ENCODE results near the gene EIPR1. TPM values are rescaled to one million over a fixed set of nuclear protein-coding genes. Genes with fewer than 3 reads are reported as not detected.

EIPR1 gene
- total RNA-seq, 1 experiment from 2014 or later, result 22.8 TPM

DNA sequence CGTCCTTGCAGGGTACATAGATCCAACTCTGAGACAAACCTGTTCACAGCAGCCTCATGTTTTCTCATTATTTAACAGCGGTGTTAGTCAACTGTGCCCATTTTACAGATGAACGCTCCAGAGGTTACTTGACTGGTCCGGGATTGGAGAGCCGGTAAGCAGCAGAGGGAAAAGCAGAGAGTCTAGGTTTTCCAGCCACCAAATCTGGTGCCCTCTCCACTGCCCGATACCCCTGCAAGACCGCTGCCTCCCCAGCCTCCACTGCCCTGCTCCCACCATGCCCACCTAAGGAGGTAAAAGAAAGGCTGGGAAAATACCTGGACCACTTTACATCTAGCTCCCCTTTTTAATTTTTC is 51.5 kb downstream of the EIPR1 start:
- CTCF ChIA-PET, result no interaction called here
- H3K4me3 Mint-ChIP-seq, result no peak overlapping the region
- ATAC-seq, result no peak
- TF ChIP-seq ZNF425 (CRISPR knock-in tag; conservative IDR thresholded peaks at IDR 0.05) (no peak), ATF1 (CRISPR knock-in tag; IDR thresholded peaks at IDR 0.05) (no peak), SMAD4 (CRISPR knock-in tag; IDR thresholded peaks at IDR 0.05) (no peak), EMX1 (CRISPR knock-in tag; IDR thresholded peaks at IDR 0.05) (no peak), CREM (CRISPR knock-in tag; IDR thresholded peaks at IDR 0.05) (no peak), TCF7 (CRISPR knock-in tag; IDR thresholded peaks at IDR 0.05; ENCODE audit: low read depth) (no peak), TEAD4 (CRISPR knock-in tag; IDR thresholded peaks at IDR 0.05) (no peak), ESRRA (CRISPR knock-in tag; IDR thresholded peaks at IDR 0.05; ENCODE audit: borderline replicate concordance) (no peak), ZNF138 (CRISPR knock-in tag; conservative IDR thresholded peaks at IDR 0.05) (no peak), ZNF671 (CRISPR knock-in tag; IDR thresholded peaks at IDR 0.05) (no peak), IRF1 (CRISPR knock-in tag; IDR thresholded peaks at IDR 0.05) (no peak), ZNF423 (CRISPR knock-in tag; IDR thresholded peaks at IDR 0.05) (no peak), FOXP4 (CRISPR knock-in tag; IDR thresholded peaks at IDR 0.05) (no peak), GRHL2 (CRISPR knock-in tag; IDR thresholded peaks at IDR 0.05; ENCODE audit: insufficient replicate concordance, severe bottlenecking) (no peak), FOXJ3 (CRISPR knock-in tag; IDR thresholded peaks at IDR 0.05; ENCODE audit: borderline replicate concordance) (no peak), PRRX2 (CRISPR knock-in tag; IDR thresholded peaks at IDR 0.05) (no peak)
- TF ChIP-seq, protein P1, sequence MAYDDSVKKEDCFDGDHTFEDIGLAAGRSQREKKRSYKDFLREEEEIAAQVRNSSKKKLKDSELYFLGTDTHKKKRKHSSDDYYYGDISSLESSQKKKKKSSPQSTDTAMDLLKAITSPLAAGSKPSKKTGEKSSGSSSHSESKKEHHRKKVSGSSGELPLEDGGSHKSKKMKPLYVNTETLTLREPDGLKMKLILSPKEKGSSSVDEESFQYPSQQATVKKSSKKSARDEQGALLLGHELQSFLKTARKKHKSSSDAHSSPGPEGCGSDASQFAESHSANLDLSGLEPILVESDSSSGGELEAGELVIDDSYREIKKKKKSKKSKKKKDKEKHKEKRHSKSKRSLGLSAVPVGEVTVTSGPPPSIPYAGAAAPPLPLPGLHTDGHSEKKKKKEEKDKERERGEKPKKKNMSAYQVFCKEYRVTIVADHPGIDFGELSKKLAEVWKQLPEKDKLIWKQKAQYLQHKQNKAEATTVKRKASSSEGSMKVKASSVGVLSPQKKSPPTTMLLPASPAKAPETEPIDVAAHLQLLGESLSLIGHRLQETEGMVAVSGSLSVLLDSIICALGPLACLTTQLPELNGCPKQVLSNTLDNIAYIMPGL (CRISPR knock-in tag; IDR thresholded peaks at IDR 0.05), result no peak
- TF ChIP-seq, protein P2, sequence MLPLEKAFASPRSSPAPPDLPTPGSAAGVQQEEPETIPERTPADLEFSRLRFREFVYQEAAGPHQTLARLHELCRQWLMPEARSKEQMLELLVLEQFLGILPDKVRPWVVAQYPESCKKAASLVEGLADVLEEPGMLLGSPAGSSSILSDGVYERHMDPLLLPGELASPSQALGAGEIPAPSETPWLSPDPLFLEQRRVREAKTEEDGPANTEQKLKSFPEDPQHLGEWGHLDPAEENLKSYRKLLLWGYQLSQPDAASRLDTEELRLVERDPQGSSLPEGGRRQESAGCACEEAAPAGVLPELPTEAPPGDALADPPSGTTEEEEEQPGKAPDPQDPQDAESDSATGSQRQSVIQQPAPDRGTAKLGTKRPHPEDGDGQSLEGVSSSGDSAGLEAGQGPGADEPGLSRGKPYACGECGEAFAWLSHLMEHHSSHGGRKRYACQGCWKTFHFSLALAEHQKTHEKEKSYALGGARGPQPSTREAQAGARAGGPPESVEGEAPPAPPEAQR (CRISPR knock-in tag; IDR thresholded peaks at IDR 0.05), result no peak
- TF ChIP-seq, protein P3, sequence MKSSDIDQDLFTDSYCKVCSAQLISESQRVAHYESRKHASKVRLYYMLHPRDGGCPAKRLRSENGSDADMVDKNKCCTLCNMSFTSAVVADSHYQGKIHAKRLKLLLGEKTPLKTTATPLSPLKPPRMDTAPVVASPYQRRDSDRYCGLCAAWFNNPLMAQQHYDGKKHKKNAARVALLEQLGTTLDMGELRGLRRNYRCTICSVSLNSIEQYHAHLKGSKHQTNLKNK (CRISPR knock-in tag; IDR thresholded peaks at IDR 0.05), result no peak
- TF ChIP-seq, protein P4, sequence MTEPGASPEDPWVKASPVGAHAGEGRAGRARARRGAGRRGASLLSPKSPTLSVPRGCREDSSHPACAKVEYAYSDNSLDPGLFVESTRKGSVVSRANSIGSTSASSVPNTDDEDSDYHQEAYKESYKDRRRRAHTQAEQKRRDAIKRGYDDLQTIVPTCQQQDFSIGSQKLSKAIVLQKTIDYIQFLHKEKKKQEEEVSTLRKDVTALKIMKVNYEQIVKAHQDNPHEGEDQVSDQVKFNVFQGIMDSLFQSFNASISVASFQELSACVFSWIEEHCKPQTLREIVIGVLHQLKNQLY (CRISPR knock-in tag; IDR thresholded peaks at IDR 0.05), result no peak
- H3K4me1 Mint-ChIP-seq, result peaks cover 18% of the 10 kb centered on the region
- H3K27me3 Mint-ChIP-seq (ENCODE audit: low read depth), result no peaks in the 10 kb centered on the region
- H3K27ac Mint-ChIP-seq, result no peak overlapping the region
- no peak for DNase-seq (ENCODE audit: low spot score)
- peaks cover 12% of the 10 kb centered on the region for H3K36me3 Mint-ChIP-seq
- POLR2A ChIA-PET, result no interaction called here
- H3K9me3 Mint-ChIP-seq, result peaks cover 11% of the 10 kb centered on the region
